DOHH2 (cell line): ENCODE data around the gene CACNA2D3.

Experiments used
- H3F3A ChIP-seq: fragments of 200-600 bp; sonication (generic), shearing (Covaris generic); 2 replicates; pipeline ENCODE4 v1.6.0; 2016; ENCODE audit warnings: antibody characterized with exemption, mild to moderate bottlenecking; ENCODE audit not compliant: control insufficient read depth, insufficient read depth
- H3K27ac ChIP-seq: fragments of 200-600 bp; sonication (generic); 2 replicates; pipeline ENCODE4 v1.5.1; 2014; ENCODE audit warnings: low read depth, mild to moderate bottlenecking, low read length, moderate library complexity
- H3K27me3 ChIP-seq: fragments of 200-600 bp; sonication (generic); 2 replicates; pipeline ENCODE4 v1.6.1; 2014; ENCODE audit warnings: mild to moderate bottlenecking, low read length, mixed read lengths; ENCODE audit not compliant: control insufficient read depth
- H3K36me3 ChIP-seq: fragments of 200-600 bp; sonication (generic); 2 replicates; pipeline ENCODE4 v1.6.1; 2014; ENCODE audit warnings: mild to moderate bottlenecking, low read length, moderate library complexity, mixed read lengths; ENCODE audit not compliant: control insufficient read depth
- H3K4me1 ChIP-seq: fragments of 200-600 bp; sonication (generic); 2 replicates; pipeline ENCODE4 v1.6.1; 2014; ENCODE audit warnings: mild to moderate bottlenecking, low read length, mixed read lengths; ENCODE audit not compliant: control insufficient read depth
- H3K4me2 ChIP-seq: fragments of 200-600 bp; sonication (generic); 2 replicates; pipeline ENCODE4 v1.6.0; 2014; ENCODE audit warnings: mild to moderate bottlenecking, low read length, moderate library complexity
- H3K4me3 ChIP-seq: fragments of 200-600 bp; sonication (generic); 2 replicates; pipeline ENCODE4 v1.5.1; 2014; ENCODE audit warnings: mild to moderate bottlenecking, low read length, mixed read lengths
- H3K79me2 ChIP-seq: fragments of 200-600 bp; sonication (generic); 2 replicates; pipeline ENCODE4 v1.6.1; 2014; ENCODE audit warnings: mild to moderate bottlenecking, low read length, mixed read lengths; ENCODE audit not compliant: control insufficient read depth
- H3K9me2 ChIP-seq: fragments of 200-600 bp; sonication (generic); replicated peaks from 2 replicates; pipeline ENCODE4 v1.6.1; 2014; ENCODE audit warnings: mild to moderate bottlenecking, low read length, mixed read lengths; ENCODE audit not compliant: control insufficient read depth
- H3K9me3 ChIP-seq: fragments of 200-600 bp; sonication (generic); 2 replicates; pipeline ENCODE4 v1.6.1; 2014; ENCODE audit warnings: antibody characterized with exemption, low read length, mixed read lengths; ENCODE audit not compliant: control insufficient read depth, insufficient read depth
- H4K20me1 ChIP-seq: fragments of 200-600 bp; sonication (generic); 2 replicates; pipeline ENCODE4 v1.6.0; 2014; ENCODE audit warnings: low read depth, mild to moderate bottlenecking, antibody characterized with exemption, low read length, moderate library complexity; ENCODE audit not compliant: control insufficient read depth, insufficient read depth
- CTCF ChIP-seq: fragments of 200-600 bp; sonication (generic); IDR thresholded peaks from one replicate; pipeline ENCODE4 v1.5.1; 2014; ENCODE audit warnings: antibody characterized with exemption, mild to moderate bottlenecking, low read depth, low read length; ENCODE audit not compliant: poor library complexity, severe bottlenecking
- EZH2phosphoT487 ChIP-seq: fragments of 200-600 bp; sonication (generic); IDR thresholded peaks from 2 replicates; pipeline ENCODE4 v1.6.1; 2017; ENCODE audit warnings: borderline replicate concordance, mild to moderate bottlenecking, antibody characterized with exemption, low read length, moderate library complexity, mixed read lengths

Gene CACNA2D3

GRCh38 chr3:54138937-54139547 lies 16.7 kb downstream of the CACNA2D3 start:
- H3K36me3 ChIP-seq, result no peaks in the 10 kb centered on the region

GRCh38 chr3:54139630-54140029 lies 17.3 kb downstream of the CACNA2D3 start:
- TF ChIP-seq EZH2phosphoT487 (no peak), CTCF (no peak)
- Histone ChIP-seq H3K4me2 (no peak overlapping the region), H3K9me3 (no peaks in the 10 kb centered on the region), H3K36me3 (no peaks in the 10 kb centered on the region), H3K27me3 (no peaks in the 10 kb centered on the region), H3K79me2 (no peaks in the 10 kb centered on the region), H3K27ac (no peak overlapping the region), H3K4me3 (no peak overlapping the region), H3F3A (no peaks in the 10 kb centered on the region), H3K9me2 (no peaks in the 10 kb centered on the region), H3K4me1 (no peaks in the 10 kb centered on the region), H4K20me1 (no peaks in the 10 kb centered on the region)

More at GRCh38 chr3:54138937-54139547, 16.7 kb downstream of the CACNA2D3 start:
- Histone ChIP-seq H3K4me3 (no peak overlapping the region), H3K27me3 (no peaks in the 10 kb centered on the region), H3K9me2 (no peaks in the 10 kb centered on the region), H3K4me2 (no peak overlapping the region), H3K79me2 (no peaks in the 10 kb centered on the region), H4K20me1 (no peaks in the 10 kb centered on the region), H3F3A (no peaks in the 10 kb centered on the region), H3K27ac (no peak overlapping the region), H3K9me3 (no peaks in the 10 kb centered on the region), H3K4me1 (no peaks in the 10 kb centered on the region)
- no peak for TF ChIP-seq EZH2phosphoT487

- H3K4me2 ChIP-seq, result no peak overlapping the region
- no peaks in the 10 kb centered on the region for H3K4me1 ChIP-seq
- H3K9me3 ChIP-seq, result no peaks in the 10 kb centered on the region
- no peaks in the 10 kb centered on the region for H3K9me2 ChIP-seq
- H3F3A ChIP-seq, result no peaks in the 10 kb centered on the region
- H3K4me3 ChIP-seq, result no peak overlapping the region
- H3K79me2 ChIP-seq, result no peaks in the 10 kb centered on the region
- H3K36me3 ChIP-seq, result no peaks in the 10 kb centered on the region
- H3K27me3 ChIP-seq, result no peaks in the 10 kb centered on the region
- no peaks in the 10 kb centered on the region for H4K20me1 ChIP-seq
- H3K27ac ChIP-seq, result no peak overlapping the region
- TF ChIP-seq EZH2phosphoT487 (no peak), CTCF (no peak)
These were observed 21.9 kb downstream of the CACNA2D3 start for GRCh38 chr3:54144284-54144683.

- no peaks in the 10 kb centered on the region for H3F3A ChIP-seq
- no peaks in the 10 kb centered on the region for H3K9me2 ChIP-seq
- no peak overlapping the region for H3K27ac ChIP-seq
- no peaks in the 10 kb centered on the region for H3K79me2 ChIP-seq
- H3K4me3 ChIP-seq, result no peak overlapping the region
- no peaks in the 10 kb centered on the region for H3K36me3 ChIP-seq
- no peak overlapping the region for H3K4me2 ChIP-seq
- H3K9me3 ChIP-seq, result no peaks in the 10 kb centered on the region
- no peaks in the 10 kb centered on the region for H3K4me1 ChIP-seq
- no peaks in the 10 kb centered on the region for H3K27me3 ChIP-seq
- H4K20me1 ChIP-seq, result no peaks in the 10 kb centered on the region
- TF ChIP-seq EZH2phosphoT487 (no peak), CTCF (peak; percentile 59)
These were observed 24.3 kb downstream of the CACNA2D3 start for GRCh38 chr3:54146506-54147239.
